Measurements from ENCODE around the gene RAPGEF5.

Gene RAPGEF5

GRCh38 chr7:22151901-22152300, 205.1 kb downstream of the RAPGEF5 start:
- no peak for DNase-seq (ENCODE audit: low spot score)

- DNase-seq (ENCODE audit: low spot score): no peak
These were observed 206.7 kb downstream of the RAPGEF5 start for GRCh38 chr7:22150221-22150620.

GRCh38 chr7:22147868-22148267, 209.1 kb downstream of the RAPGEF5 start:
- DNase-seq (ENCODE audit: low spot score): no peak

GRCh38 chr7:22146961-22147512, 209.9 kb downstream of the RAPGEF5 start:
- no peak for DNase-seq (ENCODE audit: low spot score)

- no peak for DNase-seq (ENCODE audit: low spot score)
These were observed 212.0 kb downstream of the RAPGEF5 start for GRCh38 chr7:22144950-22145349.

- DNase-seq (ENCODE audit: low spot score): no peak
These were observed 213.5 kb downstream of the RAPGEF5 start for GRCh38 chr7:22143491-22143890.

- no peak for DNase-seq (ENCODE audit: low spot score)
These were observed 214.4 kb downstream of the RAPGEF5 start for GRCh38 chr7:22142572-22142971.

- DNase-seq (ENCODE audit: low spot score): no peak
These were observed 215.6 kb downstream of the RAPGEF5 start for GRCh38 chr7:22141355-22141754.

- DNase-seq (ENCODE audit: low spot score): no peak
These were observed 216.4 kb downstream of the RAPGEF5 start for GRCh38 chr7:22140578-22140977.

GRCh38 chr7:22138886-22139285, 218.1 kb downstream of the RAPGEF5 start:
- no peak for DNase-seq (ENCODE audit: low spot score)

GRCh38 chr7:22138106-22138505, 218.8 kb downstream of the RAPGEF5 start:
- no peak for DNase-seq (ENCODE audit: low spot score)

GRCh38 chr7:22137466-22137865, 219.5 kb downstream of the RAPGEF5 start:
- DNase-seq (ENCODE audit: low spot score): no peak

GRCh38 chr7:22137026-22137425, 219.9 kb downstream of the RAPGEF5 start:
- DNase-seq (ENCODE audit: low spot score): no peak

GRCh38 chr7:22129819-22130580, 227.0 kb downstream of the RAPGEF5 start:
- DNase-seq (ENCODE audit: low spot score): no peak

GRCh38 chr7:22129166-22129565, 227.8 kb downstream of the RAPGEF5 start:
- no peak for DNase-seq (ENCODE audit: low spot score)

- DNase-seq (ENCODE audit: low spot score): no peak
These were observed 228.4 kb downstream of the RAPGEF5 start for GRCh38 chr7:22128528-22128920.

- DNase-seq (ENCODE audit: low spot score): no peak
These were observed 229.0 kb downstream of the RAPGEF5 start for GRCh38 chr7:22127835-22128527.

GRCh38 chr7:22125436-22125835, 231.5 kb downstream of the RAPGEF5 start:
- DNase-seq (ENCODE audit: low spot score): no peak

- no peak for DNase-seq (ENCODE audit: low spot score)
These were observed 232.0 kb downstream of the RAPGEF5 start for GRCh38 chr7:22124941-22125340.

GRCh38 chr7:22123139-22123538, 233.8 kb downstream of the RAPGEF5 start:
- DNase-seq (ENCODE audit: low spot score): no peak

- no peak for DNase-seq (ENCODE audit: low spot score)
These were observed 235.1 kb downstream of the RAPGEF5 start for GRCh38 chr7:22121702-22122474.

GRCh38 chr7:22120391-22121053, 236.4 kb downstream of the RAPGEF5 start:
- DNase-seq (ENCODE audit: low spot score): no peak
